ENCODE results near the gene ATP5MC3.

GRCh38 chr2:175166216-175166824 lies 15.2 kb downstream of the ATP5MC3 start:
- TF ChIP-seq CTCF (IDR thresholded peaks at IDR 0.05; ENCODE audit: low read length): no peak
- no peak for TF ChIP-seq EZH2 (optimal IDR thresholded peaks at IDR 0.05; ENCODE audit: low read depth, low read length)
- TF ChIP-seq EZH2phosphoT487 (IDR thresholded peaks at IDR 0.05; ENCODE audit: low read length): no peak

Measured in MM.1S (cell line).